Activated CD4-positive, alpha-beta T cell treated with anti-CD3 and anti-CD28 coated beads, Interleukin-2, Interleukin-6, amounts not matched to agents 100 ng/mL and 50 ng/mL, durations not matched to agents 16 hours and 8 hours (primary cell): ENCODE data around the gene POLN.
A peak's percentile ranks its signal among the peaks of the same experiment; 100 is the strongest.

Experiments used
- DNase-seq: peaks from one replicate; pipeline ENCODE4 v3.0.0-alpha.2; 2020

Gene POLN

GRCh38 chr4:2241410-2242353, at the start of gene POLN, which contains the start of gene HAUS3:
TSS of gene POLN (minus strand) at chr4:2242121. CDS start at chr4:2229231, 12,890 bp downstream.
TSS of gene HAUS3 (minus strand) at chr4:2242121. CDS start at chr4:2240946, 1,175 bp downstream.
- DNase-seq: peak; percentile 100

GRCh38 chr4:2290974-2291704, 49.2 kb upstream of the POLN start:
- DNase-seq: peak; percentile 49

GRCh38 chr4:2290488-2290887, 48.6 kb upstream of the POLN start:
- no peak for DNase-seq

GRCh38 chr4:2289955-2290333, 48.0 kb upstream of the POLN start:
- DNase-seq: no peak

GRCh38 chr4:2289311-2289954, 47.5 kb upstream of the POLN start:
- DNase-seq: no peak

- no peak for DNase-seq
These were observed 46.2 kb upstream of the POLN start for GRCh38 chr4:2288051-2288541.

- no peak for DNase-seq
These were observed 45.6 kb upstream of the POLN start for GRCh38 chr4:2287594-2287915.

GRCh38 chr4:2286904-2287593, 45.1 kb upstream of the POLN start:
- DNase-seq: no peak

- DNase-seq: no peak
These were observed 43.9 kb upstream of the POLN start for GRCh38 chr4:2285613-2286381.

GRCh38 chr4:2284934-2285612, 43.2 kb upstream of the POLN start:
- no peak for DNase-seq

- DNase-seq: no peak
These were observed 42.4 kb upstream of the POLN start for GRCh38 chr4:2284161-2284933.

- no peak for DNase-seq
These were observed 41.3 kb upstream of the POLN start for GRCh38 chr4:2283199-2283711.

GRCh38 chr4:2281575-2282343, 39.8 kb upstream of the POLN start:
- DNase-seq: peak; percentile 77

GRCh38 chr4:2280531-2281300, 38.8 kb upstream of the POLN start:
- DNase-seq: no peak

GRCh38 chr4:2277956-2278355, 36.0 kb upstream of the POLN start:
- no peak for DNase-seq

- no peak for DNase-seq
These were observed 34.8 kb upstream of the POLN start for GRCh38 chr4:2276581-2277325.

- DNase-seq: no peak
These were observed 33.8 kb upstream of the POLN start for GRCh38 chr4:2275546-2276251.
